HL-60/S4 treated with phorbol 12-myristate 13-acetate at 8.2 ng/mL for 4 days and 3 days (cell line): Measurements from ENCODE around the gene SSR2.
"Not testable (repeated sequence)": the region's sequence is repeated elsewhere in the genome, so short reads cannot be mapped to it uniquely, and the experiment has no call there.

Experiments
- in situ Hi-C: fragments of 300-500 bp; cut with MboI; formaldehyde crosslinking; loops from 2 replicates; pipeline ENCODE4 v1.15.0; 2022; ENCODE audit warnings: low sequenced_read_pairs

The SSR2 gene

DNA sequence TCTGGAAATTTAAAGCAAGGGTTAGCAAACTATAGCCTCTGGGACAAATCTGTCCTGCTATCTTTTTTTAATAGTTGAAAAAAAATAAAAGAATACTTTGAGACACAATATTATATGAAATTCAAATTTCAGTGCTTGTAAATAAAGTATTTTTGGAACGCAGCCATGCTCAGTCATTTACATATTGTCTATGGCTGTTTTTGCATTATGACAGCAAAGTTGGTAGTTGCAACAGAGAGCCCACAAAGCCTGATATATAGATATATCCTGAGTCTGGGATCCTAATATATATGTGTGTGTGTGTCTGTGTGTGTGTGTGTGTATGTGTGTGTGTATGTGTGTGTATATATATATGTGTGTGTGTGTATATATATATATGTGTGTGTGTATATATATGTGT is 20.8 kb downstream of the SSR2 start:
- in situ Hi-C loops = no loop called here

DNA sequence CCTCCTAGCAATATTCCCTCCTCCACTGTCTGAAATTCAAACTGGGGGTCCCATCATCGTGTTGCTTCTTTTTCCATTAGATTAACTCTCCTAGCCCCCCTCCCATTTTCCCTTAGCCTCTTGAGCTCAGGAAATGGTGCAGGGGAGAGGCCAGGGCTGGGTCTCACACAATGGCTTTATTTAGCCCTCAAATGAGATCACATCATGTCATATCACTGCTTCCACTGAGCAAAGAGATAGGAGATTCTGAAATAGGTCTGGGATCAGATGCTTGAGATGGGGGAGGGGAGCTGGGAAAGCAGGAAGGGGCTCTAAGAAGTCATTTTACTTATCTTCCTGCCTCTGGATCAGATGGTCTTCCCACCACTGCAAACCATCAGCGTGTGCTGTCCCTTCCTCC is 24.6 kb downstream of the SSR2 start:
- in situ Hi-C loops = no loop called here

DNA sequence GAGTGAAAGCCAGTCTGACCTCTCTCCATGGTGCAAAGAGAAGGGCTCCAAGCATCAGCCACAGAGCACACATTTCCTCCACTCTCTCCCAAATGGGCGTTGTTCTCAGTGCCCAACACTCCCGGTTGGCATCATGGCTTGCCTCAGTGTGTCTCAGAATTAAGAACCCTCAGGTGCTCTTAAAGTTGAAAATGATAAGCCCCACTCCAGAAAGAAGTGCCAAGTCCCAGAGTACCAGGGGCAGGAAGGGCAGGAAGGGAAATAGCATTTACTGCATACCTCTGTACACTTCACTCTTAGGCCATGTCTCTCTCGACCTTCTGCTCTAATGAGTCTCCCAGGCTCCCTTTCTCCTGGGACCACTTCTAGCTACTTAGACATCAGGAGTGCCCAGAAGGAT is 27.2 kb downstream of the SSR2 start:
- in situ Hi-C loops = no loop called here

GRCh38 chr1:155990005-155990739 is 30.6 kb downstream of the SSR2 start:
- in situ Hi-C loops = no loop called here

DNA sequence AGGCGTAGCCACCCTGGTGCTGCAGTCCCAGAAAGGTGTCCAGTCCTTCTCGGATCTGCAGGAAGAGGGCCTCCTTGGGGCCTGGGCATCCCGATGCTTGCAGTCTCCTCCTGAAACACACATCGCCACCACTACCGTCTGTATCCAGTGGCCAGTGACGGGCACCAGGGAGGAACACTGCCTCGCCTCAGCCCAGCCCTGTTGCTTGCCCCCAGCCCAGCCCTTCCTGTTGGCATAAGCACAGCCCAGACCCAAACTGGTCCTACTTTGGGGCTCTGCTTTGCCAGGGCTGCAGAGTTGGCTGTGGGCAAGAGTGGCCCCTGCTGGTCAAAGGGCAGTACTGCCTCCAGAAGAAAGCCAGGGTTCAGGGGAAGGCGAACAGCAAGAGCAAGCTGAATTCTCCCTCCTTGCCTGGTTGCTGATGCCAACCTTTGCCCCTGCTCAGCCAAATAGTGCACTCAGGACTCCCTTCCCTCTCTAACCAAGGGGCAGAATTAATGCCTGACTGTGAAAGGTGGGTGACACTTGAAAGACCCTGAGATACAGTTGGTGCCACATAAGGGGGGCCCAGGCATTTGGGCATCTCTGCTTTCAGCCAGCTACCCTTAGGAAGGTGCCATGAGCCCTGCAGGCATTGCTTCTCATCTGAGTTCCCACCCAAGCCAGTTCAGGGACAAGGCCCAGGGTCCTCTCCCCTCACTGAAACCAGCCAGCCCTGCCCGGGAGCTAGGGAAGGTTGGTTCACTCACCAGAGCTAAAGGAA is 31.3 kb downstream of the SSR2 start:
- in situ Hi-C loops = no loop called here

- in situ Hi-C loops = not testable (repeated sequence)
Measured at GRCh38 chr1:155984903-155985645, 35.7 kb downstream of the SSR2 start.

DNA sequence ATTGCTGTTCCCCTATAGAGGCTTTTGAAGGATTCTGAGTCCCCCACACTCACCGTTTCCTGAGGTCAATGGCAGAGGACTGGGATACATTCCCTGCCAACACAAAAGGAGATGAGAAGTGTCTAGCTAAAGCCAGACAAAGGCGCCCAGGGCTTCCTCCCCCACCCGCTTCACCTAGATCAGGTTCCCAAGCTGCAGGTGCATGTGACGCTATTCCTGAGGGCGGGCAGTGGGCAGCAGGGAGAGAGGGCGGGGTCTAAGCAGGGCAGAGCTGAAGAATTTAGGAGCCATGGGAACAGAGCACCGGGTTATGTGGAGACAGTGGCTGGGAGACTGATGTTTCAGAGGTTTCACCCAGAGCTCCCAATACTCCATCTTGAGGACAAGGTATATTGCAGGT is 36.4 kb downstream of the SSR2 start:
- in situ Hi-C loops = no loop called here

- in situ Hi-C loops = no loop called here
Measured at GRCh38 chr1:155983191-155984024, 37.3 kb downstream of the SSR2 start.

DNA sequence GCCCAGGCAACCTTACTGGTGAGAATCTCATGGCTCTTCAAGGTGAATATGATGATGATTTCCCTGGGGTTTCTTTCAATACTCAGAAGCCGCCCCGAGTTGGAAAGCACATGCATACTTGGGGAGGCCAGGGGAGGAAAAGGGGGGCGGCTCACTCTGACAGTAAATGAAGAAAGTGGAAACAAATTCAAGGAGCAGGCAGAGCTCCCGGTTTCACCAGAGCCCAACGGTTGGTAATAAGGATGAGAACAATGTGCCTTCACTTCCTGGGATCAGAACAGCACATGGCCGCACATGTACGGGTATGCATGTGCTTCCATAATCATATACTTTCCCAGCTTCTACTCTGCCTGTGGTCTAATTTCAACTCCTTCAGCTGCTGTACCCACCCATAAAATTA is 38.6 kb downstream of the SSR2 start:
- in situ Hi-C loops = no loop called here

- in situ Hi-C loops = no loop called here
Measured at GRCh38 chr1:155981266-155982088, 39.3 kb downstream of the SSR2 start.

GRCh38 chr1:155979597-155980343 is 41.0 kb downstream of the SSR2 start:
- in situ Hi-C loops = no loop called here

DNA sequence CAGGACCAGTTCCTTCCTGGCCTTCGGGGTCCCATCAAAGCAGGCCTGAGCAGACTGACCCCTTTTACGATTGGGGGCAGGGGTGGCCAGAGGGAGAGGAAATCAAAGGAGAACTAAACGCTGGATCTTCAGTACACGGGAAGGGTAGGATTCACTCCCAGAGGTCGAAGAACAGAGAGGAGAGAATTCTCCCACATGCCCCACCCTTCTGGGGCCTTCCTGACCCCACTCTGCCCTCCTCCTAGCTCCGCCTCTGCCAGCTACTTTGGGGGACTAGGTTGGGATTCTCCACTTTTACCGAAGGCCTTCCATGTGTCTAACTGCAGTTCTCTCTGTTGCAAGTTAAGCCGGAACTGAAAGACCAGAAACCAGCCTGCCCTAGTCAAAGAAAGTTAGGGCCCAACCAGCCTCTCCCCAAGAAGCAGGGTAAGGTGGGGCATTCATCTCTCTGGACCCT is 41.8 kb downstream of the SSR2 start:
- in situ Hi-C loops = no loop called here

DNA sequence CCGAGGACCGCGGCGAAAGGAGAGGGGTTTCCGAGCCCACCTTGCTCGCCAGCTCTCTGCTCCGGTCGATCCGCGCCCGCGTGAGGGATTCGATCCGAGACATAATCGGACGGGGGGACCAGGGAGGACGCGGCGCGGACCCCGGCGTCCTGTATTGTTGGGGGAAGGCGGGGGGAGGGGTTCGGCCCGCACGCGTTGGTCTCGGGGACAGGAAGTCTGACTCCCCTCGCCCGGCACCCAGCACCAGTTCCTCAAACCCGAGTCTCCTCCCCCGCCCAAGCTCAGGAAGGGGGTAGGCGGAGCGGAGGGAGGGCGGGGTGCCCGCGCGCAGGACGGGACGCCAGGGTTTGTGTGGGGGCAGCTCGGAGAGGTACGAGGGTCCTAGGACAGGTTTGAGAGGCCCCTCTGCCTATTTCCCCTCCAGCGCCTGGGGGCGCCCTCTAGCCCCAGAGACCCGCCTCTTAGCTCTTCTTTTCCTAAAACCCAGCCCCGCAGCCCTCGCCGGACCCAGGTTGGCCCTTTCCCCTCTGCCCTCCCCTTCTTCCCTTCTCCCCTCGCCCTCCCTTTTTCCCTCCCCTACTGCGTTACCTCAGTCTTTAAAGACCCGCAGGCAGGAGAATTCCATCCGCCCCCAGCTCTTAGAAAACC is 42.3 kb downstream of the SSR2 start, which contains the start of gene ARHGEF2:
Gene ARHGEF2, minus strand, starts transcription at position 223 of the 648 bp plus-strand sequence. Its CDS starts 120 bp downstream, at position 103.
- in situ Hi-C loops = no loop called here

- in situ Hi-C loops = no loop called here
Measured at GRCh38 chr1:155977690-155978324, 42.9 kb downstream of the SSR2 start.

DNA sequence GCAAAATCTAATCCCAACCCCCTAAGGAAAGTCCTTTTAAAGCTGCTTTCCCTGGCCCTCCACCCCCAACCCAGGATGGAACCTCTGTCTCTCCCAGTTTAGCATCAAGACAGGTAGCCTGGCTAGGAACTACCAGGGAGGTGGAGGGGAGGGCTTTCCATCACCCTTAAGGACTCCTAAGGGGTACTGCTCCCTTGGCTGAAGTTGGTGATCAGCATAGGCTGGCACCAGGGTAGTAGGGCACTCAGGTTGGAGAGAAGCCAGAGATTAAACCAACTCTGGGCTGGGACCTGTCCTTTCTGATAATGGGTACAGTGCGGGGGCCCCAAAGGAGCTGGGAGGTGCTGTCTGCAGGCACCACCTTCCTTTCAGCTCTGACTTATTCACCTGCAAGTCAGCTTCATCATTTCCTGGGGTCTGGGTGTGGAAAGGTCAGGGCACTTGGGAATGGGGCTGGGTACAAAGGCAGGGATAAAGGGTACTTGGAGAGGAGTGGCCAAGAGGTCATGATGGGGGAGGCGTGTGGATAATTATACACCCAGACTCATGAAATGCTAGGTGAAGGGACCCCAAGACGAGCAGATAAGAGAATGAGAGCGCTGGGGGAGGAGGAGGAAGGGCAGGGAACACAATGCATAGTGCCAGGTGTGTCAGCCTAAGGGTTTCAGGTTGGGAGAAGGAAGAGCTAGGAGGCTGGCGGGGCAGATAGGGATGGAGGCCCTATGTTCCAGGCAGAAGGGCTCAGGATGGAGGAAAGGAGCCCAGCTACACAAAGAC is 43.6 kb downstream of the SSR2 start:
- in situ Hi-C loops = no loop called here

DNA sequence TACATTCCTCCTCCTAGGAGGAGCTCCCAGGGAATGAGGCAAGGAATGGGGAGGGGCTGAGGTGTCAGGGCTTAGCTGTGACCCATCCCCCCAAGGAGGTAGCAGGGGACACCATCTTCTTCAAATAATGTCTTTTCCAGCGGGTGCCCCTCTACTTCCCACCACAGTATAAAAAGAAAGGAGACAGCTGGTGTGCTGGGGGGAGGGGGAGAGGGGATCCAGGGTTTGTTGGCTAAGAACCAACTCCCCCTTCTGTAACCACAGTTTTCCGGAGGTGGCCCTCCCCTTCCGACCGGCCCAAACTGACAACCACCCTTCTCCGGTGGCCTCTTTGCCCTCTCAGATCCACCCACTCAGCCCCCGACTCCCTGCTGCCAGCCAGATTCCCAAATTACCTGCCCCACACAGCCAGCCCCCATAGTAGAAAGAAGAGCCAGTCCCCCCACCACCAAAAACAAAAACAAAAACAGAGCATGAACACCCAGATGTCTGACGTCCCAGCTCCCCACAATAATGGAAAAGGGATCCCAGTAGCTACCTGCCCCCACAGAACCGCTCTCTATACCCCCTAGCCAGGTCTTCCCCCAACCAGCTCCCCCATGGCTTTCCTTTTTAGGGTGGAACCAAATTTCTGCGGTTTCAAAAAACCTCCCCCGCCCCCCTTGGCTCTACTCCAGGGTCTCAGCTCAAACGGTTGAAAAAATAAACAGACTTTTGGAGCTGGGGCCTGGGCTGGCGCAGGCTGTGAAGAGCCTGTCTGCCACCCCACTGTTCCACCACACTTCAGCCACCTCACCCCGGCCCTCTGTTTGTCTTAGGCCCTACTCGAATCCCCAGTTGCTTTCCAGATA is 44.5 kb downstream of the SSR2 start:
- in situ Hi-C loops = no loop called here
